GM18505 (cell line): ENCODE measurements around the gene TLR6.
"Not testable (repeated sequence)": the region's sequence is repeated elsewhere in the genome, so short reads cannot be mapped to it uniquely, and the experiment has no call there.

ENCODE experiments used
- ATAC-seq: cut with Tn5 transposase; IDR thresholded peaks from one replicate; pipeline ENCODE4 v1.9.1; 2021; ENCODE audit not compliant: unreplicated experiment
- POLR2A ChIP-seq: IDR thresholded peaks from 4 replicates; pipeline ENCODE4 v1.6.1; 2011; ENCODE audit warnings: borderline replicate concordance; ENCODE audit not compliant: insufficient read depth, insufficient read length; ENCODE audit errors: extremely low read depth

The TLR6 gene

GRCh38 chr4:38779790-38780189 lies 76.8 kb downstream of the TLR6 start:
- no peak for ATAC-seq
- no peak for TF ChIP-seq POLR2A

DNA sequence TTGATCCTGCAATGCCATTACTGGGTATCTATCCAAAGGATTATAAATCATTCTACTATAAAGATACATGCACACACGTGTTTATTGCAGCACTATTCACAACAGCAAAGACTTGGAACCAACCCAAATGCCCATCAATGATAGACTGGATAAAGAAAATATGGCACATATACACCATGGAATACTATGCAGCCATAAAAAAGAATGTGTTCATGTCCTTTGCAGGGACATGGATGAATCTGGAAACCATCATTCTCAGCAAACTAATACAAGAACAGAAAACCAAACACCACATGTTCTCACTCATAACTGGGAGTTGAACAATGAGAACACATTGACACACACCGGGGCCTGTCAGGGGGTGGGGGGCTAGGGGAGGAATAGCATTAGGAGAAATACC lies 78.7 kb downstream of the TLR6 start:
- not testable (repeated sequence) for ATAC-seq

DNA sequence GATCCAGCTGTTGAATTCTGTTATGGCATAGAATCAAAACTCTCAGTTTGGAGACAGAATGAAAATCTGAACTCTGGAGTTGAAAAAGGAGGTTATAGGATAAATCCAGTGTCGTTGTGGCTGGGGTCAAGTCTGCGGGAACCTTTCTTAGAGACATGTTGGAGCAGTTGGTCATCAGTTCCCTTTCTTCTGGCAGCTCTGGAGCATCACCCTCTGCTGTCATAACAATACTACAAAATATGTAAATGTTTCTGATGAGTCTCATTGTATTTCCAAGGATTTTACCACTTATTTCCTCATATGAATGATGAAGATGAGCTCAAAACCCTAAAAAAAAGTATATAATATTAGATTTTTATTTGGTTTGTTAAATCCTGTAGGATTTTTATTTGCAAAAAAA lies 81.3 kb downstream of the TLR6 start:
- no peak for ATAC-seq
- TF ChIP-seq POLR2A = no peak

DNA sequence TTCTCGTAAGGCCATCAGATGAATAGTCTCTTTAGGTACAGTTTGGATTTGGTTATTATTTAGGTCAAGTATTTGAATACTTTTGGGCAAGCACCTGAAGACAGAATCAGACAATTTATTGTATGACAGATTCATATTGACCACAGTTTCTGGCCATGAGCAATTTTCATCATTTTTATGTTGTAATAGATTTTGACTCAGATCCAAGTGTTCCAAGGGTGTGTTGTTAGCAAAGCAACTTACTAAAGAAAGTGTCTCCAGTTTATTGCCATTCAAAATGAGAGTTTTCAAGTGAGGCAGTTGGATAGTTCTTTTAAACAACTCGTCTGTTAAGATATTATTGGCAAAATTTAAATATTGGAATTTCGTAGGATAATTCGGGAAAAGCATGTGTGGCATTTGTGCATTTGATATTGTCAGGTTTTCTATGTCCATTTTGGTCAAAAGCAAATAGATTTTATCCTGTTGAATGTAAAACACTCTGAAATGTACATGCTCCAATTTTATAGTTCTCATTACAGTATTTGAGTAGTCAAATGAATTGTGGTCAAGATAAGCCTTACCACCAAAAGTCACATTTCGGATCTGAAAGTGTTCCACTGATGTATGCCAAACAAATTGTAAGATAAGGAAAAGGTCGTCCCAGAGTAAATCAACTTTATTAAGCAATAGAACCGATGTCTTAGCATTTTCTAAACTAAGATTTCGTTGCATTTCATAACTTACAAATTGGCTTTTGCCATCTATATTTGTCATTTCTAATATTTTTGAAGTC lies 82.2 kb downstream of the TLR6 start:
- TF ChIP-seq POLR2A = no peak
- ATAC-seq = no peak
